DOHH2 (cell line): Measurements from ENCODE around the gene PIP4K2B.
A peak's percentile ranks its signal among the peaks of the same experiment; 100 is the strongest.

Experiments used
- EZH2phosphoT487 ChIP-seq: fragments of 200-600 bp; sonication (generic); IDR thresholded peaks from 2 replicates; pipeline ENCODE4 v1.6.1; 2017; ENCODE audit warnings: borderline replicate concordance, mild to moderate bottlenecking, antibody characterized with exemption, low read length, moderate library complexity, mixed read lengths
- TF ChIP-seq, protein P1 (sequence below): fragments of 200-600 bp; sonication (generic); IDR thresholded peaks from one replicate; pipeline ENCODE4 v1.5.1; 2014; ENCODE audit warnings: antibody characterized with exemption, mild to moderate bottlenecking, low read depth, low read length; ENCODE audit not compliant: poor library complexity, severe bottlenecking

DNA sequence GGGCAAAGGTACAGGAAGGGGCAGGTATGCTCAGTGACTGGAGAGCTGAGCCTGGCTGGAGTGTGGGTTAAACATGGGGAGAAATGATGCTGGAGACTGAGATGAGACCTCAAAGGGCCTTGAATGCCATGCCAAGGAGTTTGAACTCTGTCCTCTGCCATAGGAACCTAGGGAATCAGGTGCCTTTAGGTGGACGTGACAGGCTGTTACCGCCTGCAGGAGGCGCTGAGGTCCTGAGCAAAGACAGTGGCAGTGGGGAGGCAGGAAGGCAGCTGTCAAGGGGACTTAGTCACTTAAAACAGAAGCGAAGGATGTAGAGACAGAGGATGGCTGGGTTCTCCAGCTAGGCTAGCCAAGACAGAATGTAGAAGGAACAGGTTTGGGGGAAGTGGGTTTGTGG, 37.7 kb downstream of the PIP4K2B start:
- TF ChIP-seq, protein P1, sequence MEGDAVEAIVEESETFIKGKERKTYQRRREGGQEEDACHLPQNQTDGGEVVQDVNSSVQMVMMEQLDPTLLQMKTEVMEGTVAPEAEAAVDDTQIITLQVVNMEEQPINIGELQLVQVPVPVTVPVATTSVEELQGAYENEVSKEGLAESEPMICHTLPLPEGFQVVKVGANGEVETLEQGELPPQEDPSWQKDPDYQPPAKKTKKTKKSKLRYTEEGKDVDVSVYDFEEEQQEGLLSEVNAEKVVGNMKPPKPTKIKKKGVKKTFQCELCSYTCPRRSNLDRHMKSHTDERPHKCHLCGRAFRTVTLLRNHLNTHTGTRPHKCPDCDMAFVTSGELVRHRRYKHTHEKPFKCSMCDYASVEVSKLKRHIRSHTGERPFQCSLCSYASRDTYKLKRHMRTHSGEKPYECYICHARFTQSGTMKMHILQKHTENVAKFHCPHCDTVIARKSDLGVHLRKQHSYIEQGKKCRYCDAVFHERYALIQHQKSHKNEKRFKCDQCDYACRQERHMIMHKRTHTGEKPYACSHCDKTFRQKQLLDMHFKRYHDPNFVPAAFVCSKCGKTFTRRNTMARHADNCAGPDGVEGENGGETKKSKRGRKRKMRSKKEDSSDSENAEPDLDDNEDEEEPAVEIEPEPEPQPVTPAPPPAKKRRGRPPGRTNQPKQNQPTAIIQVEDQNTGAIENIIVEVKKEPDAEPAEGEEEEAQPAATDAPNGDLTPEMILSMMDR: peak; percentile 73
- no peak for TF ChIP-seq EZH2phosphoT487
